ENCODE results near the gene SDF4.

DNA sequence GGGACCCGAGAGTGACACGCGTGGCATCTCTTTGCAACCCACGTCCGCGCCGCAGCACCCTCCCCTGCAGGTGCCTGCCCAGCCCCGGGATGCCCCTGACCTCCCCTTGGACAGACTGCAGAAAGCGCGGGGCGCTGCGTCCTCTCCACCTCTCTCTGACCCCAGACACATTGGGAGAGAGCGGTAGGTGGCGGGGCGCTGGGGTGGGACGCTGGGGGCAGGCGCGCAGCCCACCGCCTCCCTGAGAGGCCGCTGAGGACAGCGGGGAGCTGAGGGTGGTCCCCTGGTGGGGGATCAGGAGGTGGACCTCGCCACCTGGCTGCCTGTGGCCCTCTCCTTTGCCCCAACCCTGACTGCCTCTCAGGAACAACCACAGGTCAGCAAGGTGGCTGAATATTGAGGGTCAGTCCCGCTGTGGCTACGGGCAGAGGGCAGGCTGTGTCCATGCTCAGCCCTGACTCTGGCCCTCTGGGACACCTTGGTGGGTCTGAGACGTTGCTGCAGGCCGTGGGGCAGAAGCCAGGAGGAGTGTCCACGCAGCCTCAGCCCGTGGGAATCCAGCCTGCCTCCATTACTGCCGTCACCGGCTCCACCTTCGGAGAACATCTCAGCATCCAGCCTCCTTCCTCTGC, 42.6 kb upstream of the SDF4 start:
- TF ChIP-seq GATA2 (IDR thresholded peaks at IDR 0.05; ENCODE audit: low read depth, low read length) (no peak), GATA3 (IDR thresholded peaks at IDR 0.05; ENCODE audit: low read depth, low read length) (no peak)

Data from SH-SY5Y (cell line).